ENCODE data around the gene KISS1.

Gene KISS1

GRCh38 chr1:204191456-204191855, 4.8 kb downstream of the KISS1 start:
- peak; percentile 54 for DNase-seq (ENCODE audit: low spot score)

- DNase-seq (ENCODE audit: low spot score) = no peak
Measured at GRCh38 chr1:204190212-204191211, 5.8 kb downstream of the KISS1 start.

GRCh38 chr1:204188959-204189639, 7.2 kb downstream of the KISS1 start:
- no peak for DNase-seq (ENCODE audit: low spot score)

- DNase-seq (ENCODE audit: low spot score) = no peak
Measured at GRCh38 chr1:204186597-204186996, 9.7 kb downstream of the KISS1 start.

- DNase-seq (ENCODE audit: low spot score) = no peak
Measured at GRCh38 chr1:204181116-204181515, 15.2 kb downstream of the KISS1 start.

GRCh38 chr1:204180133-204180532, 16.2 kb downstream of the KISS1 start:
- no peak for DNase-seq (ENCODE audit: low spot score)

GRCh38 chr1:204178487-204179281, 17.6 kb downstream of the KISS1 start:
- no peak for DNase-seq (ENCODE audit: low spot score)

GRCh38 chr1:204177133-204177532, 19.2 kb downstream of the KISS1 start:
- DNase-seq (ENCODE audit: low spot score) = no peak

GRCh38 chr1:204176049-204176448, 20.2 kb downstream of the KISS1 start:
- no peak for DNase-seq (ENCODE audit: low spot score)

GRCh38 chr1:204174958-204175357, 21.3 kb downstream of the KISS1 start:
- DNase-seq (ENCODE audit: low spot score) = no peak

- DNase-seq (ENCODE audit: low spot score) = no peak
Measured at GRCh38 chr1:204172404-204173029, 23.8 kb downstream of the KISS1 start.

GRCh38 chr1:204171751-204172178, 24.5 kb downstream of the KISS1 start:
- no peak for DNase-seq (ENCODE audit: low spot score)

GRCh38 chr1:204170494-204171155, 25.7 kb downstream of the KISS1 start:
- DNase-seq (ENCODE audit: low spot score) = no peak

- no peak for DNase-seq (ENCODE audit: low spot score)
Measured at GRCh38 chr1:204169858-204170257, 26.4 kb downstream of the KISS1 start.

- DNase-seq (ENCODE audit: low spot score) = no peak
Measured at GRCh38 chr1:204167730-204168129, 28.6 kb downstream of the KISS1 start.

GRCh38 chr1:204166219-204166618, 30.1 kb downstream of the KISS1 start, which contains the start of gene REN:
Gene REN (minus strand): TSS chr1:204166337. CDS start chr1:204166293, 44 bp downstream.
- no peak for DNase-seq (ENCODE audit: low spot score)

GRCh38 chr1:204162494-204163074, 33.7 kb downstream of the KISS1 start:
- DNase-seq (ENCODE audit: low spot score) = peak; percentile 60

GRCh38 chr1:204161609-204162493, 34.4 kb downstream of the KISS1 start:
- no peak for DNase-seq (ENCODE audit: low spot score)

- DNase-seq (ENCODE audit: low spot score) = no peak
Measured at GRCh38 chr1:204157962-204158361, 38.3 kb downstream of the KISS1 start.

GRCh38 chr1:204155881-204156280, 40.4 kb downstream of the KISS1 start:
- no peak for DNase-seq (ENCODE audit: low spot score)

Measured in globus pallidus (tissue), 1 donor.